MM.1S (cell line): ENCODE results near the gene ADAMTS9.

Source experiments
- DNase-seq: peaks from one replicate; pipeline ENCODE4 v3.0.0-alpha.2; 2015
- H2AFZ ChIP-seq: fragments of 300-600 bp; sonication (generic); 2 replicates; pipeline ENCODE4 v1.6.0; 2016; ENCODE audit warnings: antibody characterized with exemption, low read length
- H3F3A ChIP-seq: fragments of 300-600 bp; sonication (generic); 2 replicates; pipeline ENCODE4 v1.6.1; 2016; ENCODE audit warnings: mild to moderate bottlenecking, antibody characterized with exemption, low read length, moderate library complexity, mixed read lengths; ENCODE audit not compliant: insufficient read depth
- H3K27ac ChIP-seq: fragments of 300-600 bp; sonication (generic); 2 replicates; pipeline ENCODE4 v1.5.1; 2016; ENCODE audit warnings: mild to moderate bottlenecking, low read length
- H3K27me3 ChIP-seq: fragments of 300-600 bp; sonication (generic); replicated peaks from 2 replicates; pipeline ENCODE4 v1.6.0; 2016; ENCODE audit warnings: low read length; ENCODE audit not compliant: insufficient read depth
- H3K36me3 ChIP-seq: fragments of 300-600 bp; sonication (generic); replicated peaks from 2 replicates; pipeline ENCODE4 v1.6.1; 2016; ENCODE audit warnings: mild to moderate bottlenecking, low read length, mixed read lengths; ENCODE audit not compliant: insufficient read depth
- H3K4me1 ChIP-seq: fragments of 300-600 bp; sonication (generic); 2 replicates; pipeline ENCODE4 v1.6.1; 2016; ENCODE audit warnings: low read length, mixed read lengths
- H3K4me2 ChIP-seq: fragments of 300-600 bp; sonication (generic); 2 replicates; pipeline ENCODE4 v1.6.0; 2016; ENCODE audit warnings: low read depth, low read length
- H3K4me3 ChIP-seq: fragments of 300-600 bp; sonication (generic); 2 replicates; pipeline ENCODE4 v1.5.1; 2016; ENCODE audit warnings: low read length, mixed read lengths
- H3K79me2 ChIP-seq: fragments of 300-600 bp; sonication (generic); 2 replicates; pipeline ENCODE4 v1.6.1; 2016; ENCODE audit warnings: mixed run types, low read length, mixed read lengths
- H3K9ac ChIP-seq: fragments of 300-600 bp; sonication (generic); 2 replicates; pipeline ENCODE4 v1.6.1; 2016; ENCODE audit warnings: low read length, mixed read lengths
- H3K9me2 ChIP-seq: fragments of 300-600 bp; sonication (generic); replicated peaks from 2 replicates; pipeline ENCODE4 v1.6.1; 2016; ENCODE audit warnings: mild to moderate bottlenecking, low read length, mixed read lengths; ENCODE audit not compliant: insufficient read depth
- H3K9me3 ChIP-seq: fragments of 300-600 bp; sonication (generic); replicated peaks from 2 replicates; pipeline ENCODE4 v1.6.1; 2016; ENCODE audit warnings: mild to moderate bottlenecking, low read length, mixed read lengths; ENCODE audit not compliant: insufficient read depth
- H4K20me1 ChIP-seq: fragments of 300-600 bp; sonication (generic); 2 replicates; pipeline ENCODE4 v1.6.1; 2016; ENCODE audit warnings: mild to moderate bottlenecking, low read length, moderate library complexity, mixed read lengths; ENCODE audit not compliant: insufficient read depth
- CTCF ChIP-seq: fragments of 300-600 bp; sonication (generic); IDR thresholded peaks from 2 replicates; pipeline ENCODE4 v1.5.1; 2016; ENCODE audit warnings: antibody characterized with exemption, low read length, mixed read lengths
- EZH2 ChIP-seq: fragments of 300-600 bp; sonication (generic); optimal IDR thresholded peaks from 2 replicates; pipeline ENCODE3; 2017; ENCODE audit warnings: low read depth, mild to moderate bottlenecking, antibody characterized with exemption, low read length, mixed read lengths
- EZH2phosphoT487 ChIP-seq: fragments of 300-600 bp; sonication (generic); IDR thresholded peaks from 2 replicates; pipeline ENCODE4 v1.6.1; 2018; ENCODE audit warnings: antibody characterized with exemption, low read length

Gene ADAMTS9

GRCh38 chr3:64728994-64729393 is 41.2 kb upstream of the ADAMTS9 start:
- no peaks in the 10 kb centered on the region for H3K36me3 ChIP-seq
- no peaks in the 10 kb centered on the region for H4K20me1 ChIP-seq
- no peak overlapping the region for H2AFZ ChIP-seq
- no peaks in the 10 kb centered on the region for H3K9me3 ChIP-seq
- no peaks in the 10 kb centered on the region for H3K27me3 ChIP-seq
- no peak overlapping the region for H3K4me2 ChIP-seq
- DNase-seq = no peak
- no peak overlapping the region for H3K4me3 ChIP-seq
- H3K27ac ChIP-seq = no peak overlapping the region
- H3F3A ChIP-seq = no peaks in the 10 kb centered on the region
- no peaks in the 10 kb centered on the region for H3K4me1 ChIP-seq
- H3K9me2 ChIP-seq = no peaks in the 10 kb centered on the region
- TF ChIP-seq EZH2 = no peak
- no peak for TF ChIP-seq CTCF
- no peak for TF ChIP-seq EZH2phosphoT487
- H3K9ac ChIP-seq = no peak overlapping the region
- H3K79me2 ChIP-seq = no peaks in the 10 kb centered on the region

DNA sequence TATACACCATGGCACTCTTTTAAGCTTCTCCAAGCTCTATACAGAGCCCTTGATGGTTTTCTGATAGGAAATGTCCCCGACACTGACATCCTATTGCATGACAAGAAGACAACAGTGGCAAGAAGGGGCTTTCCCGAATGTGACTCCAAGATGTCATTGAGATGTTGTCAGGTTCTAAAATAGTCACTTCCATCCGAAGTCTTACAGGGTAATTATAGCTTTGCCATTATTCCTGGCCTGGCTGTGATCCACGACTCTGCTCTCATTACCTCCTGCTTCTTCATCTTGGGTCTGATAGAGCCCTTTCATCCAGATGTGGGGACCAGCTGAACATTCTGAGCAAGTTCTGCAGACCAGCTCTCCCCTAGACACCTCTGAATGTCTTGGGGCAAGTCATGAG is 40.6 kb upstream of the ADAMTS9 start:
- no peaks in the 10 kb centered on the region for H3F3A ChIP-seq
- H3K27me3 ChIP-seq = no peaks in the 10 kb centered on the region
- no peak overlapping the region for H2AFZ ChIP-seq
- no peaks in the 10 kb centered on the region for H3K36me3 ChIP-seq
- H4K20me1 ChIP-seq = no peaks in the 10 kb centered on the region
- no peak overlapping the region for H3K4me2 ChIP-seq
- no peak overlapping the region for H3K4me3 ChIP-seq
- TF ChIP-seq EZH2phosphoT487 (no peak), CTCF (no peak), EZH2 (no peak)
- H3K9me2 ChIP-seq = no peaks in the 10 kb centered on the region
- H3K9ac ChIP-seq = no peak overlapping the region
- no peaks in the 10 kb centered on the region for H3K9me3 ChIP-seq
- no peak overlapping the region for H3K27ac ChIP-seq
- H3K79me2 ChIP-seq = no peaks in the 10 kb centered on the region
- H3K4me1 ChIP-seq = no peaks in the 10 kb centered on the region
- no peak for DNase-seq

- no peak overlapping the region for H3K4me3 ChIP-seq
- TF ChIP-seq CTCF (no peak), EZH2phosphoT487 (no peak), EZH2 (no peak)
- no peaks in the 10 kb centered on the region for H3K36me3 ChIP-seq
- no peak for DNase-seq
- H3K79me2 ChIP-seq = no peaks in the 10 kb centered on the region
- no peaks in the 10 kb centered on the region for H3K4me1 ChIP-seq
- no peaks in the 10 kb centered on the region for H3K27me3 ChIP-seq
- H3K9me2 ChIP-seq = no peaks in the 10 kb centered on the region
- H3K4me2 ChIP-seq = no peak overlapping the region
- no peak overlapping the region for H3K27ac ChIP-seq
- H4K20me1 ChIP-seq = no peaks in the 10 kb centered on the region
- no peak overlapping the region for H2AFZ ChIP-seq
- H3K9me3 ChIP-seq = no peaks in the 10 kb centered on the region
- no peak overlapping the region for H3K9ac ChIP-seq
- no peaks in the 10 kb centered on the region for H3F3A ChIP-seq
Observed at GRCh38 chr3:64726414-64727090, 38.8 kb upstream of the ADAMTS9 start.
